Large intestine (tissue), 3 donors: ENCODE measurements around the gene RAB14. TPM values are rescaled to one million over a fixed set of nuclear protein-coding genes. Genes with fewer than 3 reads are reported as not detected.
"Not testable (repeated sequence)": the region's sequence is repeated elsewhere in the genome, so short reads cannot be mapped to it uniquely, and the experiment has no call there.

Experiments
- DNase-seq, 2 donors: peaks; one replicate each; pipeline versions ENCODE4 v3.0.0 to v3.0.0-alpha.2; 2013
- H3K27ac ChIP-seq: one replicate; pipeline ENCODE4 v1.5.1; 2013; ENCODE audit warnings: low read length
- H3K27me3 ChIP-seq: 2 replicates; pipeline ENCODE4 v1.6.1; 2013; ENCODE audit warnings: low read length; ENCODE audit not compliant: control insufficient read depth, insufficient read depth
- H3K36me3 ChIP-seq: 2 replicates; pipeline ENCODE4 v1.6.1; 2013; ENCODE audit warnings: low read length; ENCODE audit not compliant: control insufficient read depth, insufficient read depth
- H3K4me1 ChIP-seq: one replicate; pipeline ENCODE4 v1.6.1; 2013; ENCODE audit warnings: low read length; ENCODE audit not compliant: control insufficient read depth, insufficient read depth
- H3K4me3 ChIP-seq: one replicate; pipeline ENCODE4 v1.5.1; 2013; ENCODE audit warnings: low read length
- H3K9me3 ChIP-seq: one replicate; pipeline ENCODE4 v1.6.1; 2013; ENCODE audit warnings: mild to moderate bottlenecking, low read depth, low read length, moderate library complexity; ENCODE audit not compliant: control insufficient read depth
- WGBS: methylation state at CpG from one replicate; pipeline ENCODE4 v1.1.5; 2013; ENCODE audit warnings: low lambda C conversion rate; ENCODE audit not compliant: insufficient coverage; 5-methylcytosine and 5-hydroxymethylcytosine counted together
- polyA plus RNA-seq: library from polyadenylated mRNA; unstranded; fragments of 120-200 nt; gene quantifications from one replicate; pipeline ENCODE4 v1.2.1, GENCODE V29; 2013

The RAB14 gene
- polyA plus RNA-seq, 1 donor = 66.2 TPM

GRCh38 chr9:121138973-121139372 is 62.7 kb downstream of the RAB14 start:
- Histone ChIP-seq H3K27ac (no peak overlapping the region), H3K27me3 (no peaks in the 10 kb centered on the region), H3K4me3 (no peak overlapping the region), H3K36me3 (peaks cover 41% of the 10 kb centered on the region), H3K9me3 (no peaks in the 10 kb centered on the region), H3K4me1 (no peaks in the 10 kb centered on the region)
- 100% methylated on average over 2 of the region's 3 CpGs for WGBS
- no peak for DNase-seq

- peaks cover 37% of the 10 kb centered on the region for H3K36me3 ChIP-seq
- no peak overlapping the region for H3K4me3 ChIP-seq
- no peaks in the 10 kb centered on the region for H3K9me3 ChIP-seq
- H3K4me1 ChIP-seq = no peaks in the 10 kb centered on the region
- no peak for DNase-seq
- no peaks in the 10 kb centered on the region for H3K27me3 ChIP-seq
- H3K27ac ChIP-seq = no peak overlapping the region
Measured at GRCh38 chr9:121138561-121138960, 63.1 kb downstream of the RAB14 start.

- Histone ChIP-seq H3K27me3 (no peaks in the 10 kb centered on the region), H3K4me1 (no peaks in the 10 kb centered on the region), H3K4me3 (no peak overlapping the region), H3K9me3 (no peaks in the 10 kb centered on the region), H3K36me3 (peaks cover 14% of the 10 kb centered on the region), H3K27ac (no peak overlapping the region)
- DNase-seq = no peak
- no CpG with 5 or more reads among the region's 2 CpGs for WGBS
Measured at GRCh38 chr9:121135642-121136041, 66.0 kb downstream of the RAB14 start.

GRCh38 chr9:121133104-121133816 is 68.4 kb downstream of the RAB14 start:
- H3K9me3 ChIP-seq = no peaks in the 10 kb centered on the region
- H3K36me3 ChIP-seq = peaks cover 5% of the 10 kb centered on the region
- peak in 1 of 2 donors; percentile 17 for DNase-seq
- H3K4me1 ChIP-seq = no peaks in the 10 kb centered on the region
- no peak overlapping the region for H3K4me3 ChIP-seq
- H3K27me3 ChIP-seq = no peaks in the 10 kb centered on the region
- no CpG with 5 or more reads among the region's 19 CpGs for WGBS
- H3K27ac ChIP-seq = no peak overlapping the region

- not testable (repeated sequence) for DNase-seq, H3K27ac ChIP-seq, H3K4me1 ChIP-seq, H3K27me3 ChIP-seq, H3K4me3 ChIP-seq, H3K36me3 ChIP-seq, H3K9me3 ChIP-seq
- 100% methylated on average over 1 of the region's 3 CpGs for WGBS
Measured at GRCh38 chr9:121129384-121129783, 72.3 kb downstream of the RAB14 start.

Other genes with a start within 250 kb of the RAB14 start
- 25.9 TPM for gene C5, start 151.6 kb downstream of the RAB14 start, polyA plus RNA-seq
- gene CNTRL, start 126.9 kb downstream of the RAB14 start, polyA plus RNA-seq = 15.8 TPM
- 195 TPM for gene GSN, start 66.3 kb upstream of the RAB14 start, polyA plus RNA-seq
- gene STOM, start 168.4 kb upstream of the RAB14 start, polyA plus RNA-seq = 71.4 TPM